Left renal pelvis (tissue), 4 donors: ENCODE data around the gene ITFG1. TPM values are rescaled to one million over a fixed set of nuclear protein-coding genes. Genes with fewer than 3 reads are reported as not detected.
"Not testable (repeated sequence)": the region's sequence is repeated elsewhere in the genome, so short reads cannot be mapped to it uniquely, and the experiment has no call there.

Experiments used
- DNase-seq, 4 donors: peaks; one replicate each; pipeline ENCODE4 v3.0.0-alpha.2; 2013; ENCODE audit warnings: low read depth in 4 of 4, low spot score in 3 of 4
- polyA plus RNA-seq, 4 donors: library from polyadenylated mRNA; unstranded; fragments of 120-200 nt; gene quantifications; one replicate each; pipeline ENCODE4 v1.2.1, GENCODE V29; 2013; ENCODE audit not compliant: insufficient read length in 4 of 4

ITFG1 gene
- polyA plus RNA-seq, 4 donors: 93.0 to 145 (median 118) TPM

GRCh38 chr16:47475786-47476185 is 14.9 kb upstream of the ITFG1 start:
- no peak for DNase-seq

GRCh38 chr16:47473792-47474191 is 12.9 kb upstream of the ITFG1 start:
- DNase-seq: no peak

GRCh38 chr16:47473004-47473403 is 12.1 kb upstream of the ITFG1 start:
- DNase-seq: not testable (repeated sequence)

- DNase-seq: no peak
Observed at GRCh38 chr16:47470810-47471209, 9.9 kb upstream of the ITFG1 start.

- no peak for DNase-seq
Observed at GRCh38 chr16:47470211-47470610, 9.3 kb upstream of the ITFG1 start.

GRCh38 chr16:47469227-47469626 is 8.4 kb upstream of the ITFG1 start:
- DNase-seq: no peak

GRCh38 chr16:47468070-47468689 is 7.3 kb upstream of the ITFG1 start:
- not testable (repeated sequence) for DNase-seq

GRCh38 chr16:47467501-47467900 is 6.6 kb upstream of the ITFG1 start:
- DNase-seq: no peak

- DNase-seq: no peak
Observed at GRCh38 chr16:47465919-47466630, 5.2 kb upstream of the ITFG1 start.

- no peak for DNase-seq
Observed at GRCh38 chr16:47463771-47464624, 3.1 kb upstream of the ITFG1 start.

- DNase-seq: no peak
Observed at GRCh38 chr16:47461598-47462266, 869 bp upstream of the ITFG1 start.

- no peak for DNase-seq
Observed at GRCh38 chr16:47460359-47460710, 528 bp downstream of the ITFG1 start.

GRCh38 chr16:47459603-47460002 is 1.3 kb downstream of the ITFG1 start:
- DNase-seq: no peak

- no peak for DNase-seq
Observed at GRCh38 chr16:47458331-47458730, 2.5 kb downstream of the ITFG1 start.

GRCh38 chr16:47449788-47450187 is 11.1 kb downstream of the ITFG1 start:
- DNase-seq: no peak

- DNase-seq: no peak
Observed at GRCh38 chr16:47448830-47449575, 11.9 kb downstream of the ITFG1 start.

- no peak for DNase-seq
Observed at GRCh38 chr16:47446431-47446830, 14.4 kb downstream of the ITFG1 start.

GRCh38 chr16:47442884-47443283 is 18.0 kb downstream of the ITFG1 start:
- DNase-seq: not testable (repeated sequence)

GRCh38 chr16:47440066-47440465 is 20.8 kb downstream of the ITFG1 start:
- not testable (repeated sequence) for DNase-seq

GRCh38 chr16:47434274-47434673 is 26.6 kb downstream of the ITFG1 start:
- not testable (repeated sequence) for DNase-seq
